Measurements from ENCODE around the gene ACTL7A.
"Not testable (repeated sequence)": the region's sequence is repeated elsewhere in the genome, so short reads cannot be mapped to it uniquely, and the experiment has no call there.

GRCh38 chr9:108899023-108899695 is 37.1 kb downstream of the ACTL7A start:
- not testable (repeated sequence) for TF ChIP-seq CTCF, POLR2A (IDR thresholded peaks at IDR 0.05)

All from thyroid gland (tissue), 4 donors.